Transverse colon (tissue), 4 donors: ENCODE data around the gene LMAN2L. TPM values are rescaled to one million over a fixed set of nuclear protein-coding genes. Genes with fewer than 3 reads are reported as not detected.

ENCODE experiments used
- DNase-seq: peaks from one replicate; pipeline ENCODE4 v3.0.0-alpha.2; 2019
- H3K27ac ChIP-seq, 4 donors: fragments of 200-600 bp; sonication (generic); 2 replicates each; pipeline ENCODE4 v1.5.1; 2016 to 2018; ENCODE audit warnings: inconsistent platforms in 4 of 4
- H3K27me3 ChIP-seq: fragments of 200-600 bp; sonication (generic); 2 replicates; pipeline ENCODE4 v1.5.1; 2017; ENCODE audit warnings: inconsistent platforms
- H3K36me3 ChIP-seq, 4 donors: fragments of 200-600 bp; sonication (generic); 2 replicates each; pipeline ENCODE4 v1.5.1; 2017 to 2019; ENCODE audit warnings: inconsistent platforms in 4 of 4
- H3K4me1 ChIP-seq, 4 donors: fragments of 200-600 bp; sonication (generic); 2 replicates each; pipeline ENCODE4 v1.5.1; 2017 to 2020; ENCODE audit warnings: inconsistent platforms in 4 of 4
- H3K4me3 ChIP-seq, 4 donors: fragments of 200-600 bp; sonication (generic); 1 replicate in 1 of 4; 2 replicates in 3 of 4; pipeline versions ENCODE4 v1.5.1 to v1.6.1; 2017 to 2019; ENCODE audit warnings: inconsistent platforms in 4 of 4
- H3K9me3 ChIP-seq, 2 donors: fragments of 200-600 bp; sonication (generic); 2 replicates each; pipeline ENCODE4 v1.5.1; 2017 to 2019; ENCODE audit warnings: inconsistent platforms in 2 of 2
- CTCF ChIP-seq, 5 experiments: fragments of 200-600 bp in 3 of 5; fragments of 450-650 bp in 2 of 5; sonication (generic) in 3 of 5; IDR thresholded peaks; 1 replicate in 2 of 5; 2 replicates in 3 of 5; pipeline ENCODE4 v1.5.1; 2016 to 2017; ENCODE audit warnings: antibody characterized with exemption in 5 of 5, inconsistent platforms in 3 of 5, mild to moderate bottlenecking in 2 of 5, moderate library complexity in 1 of 5
- EP300 ChIP-seq: sonication (generic); formaldehyde crosslinking; IDR thresholded peaks from one replicate; pipeline ENCODE4 v1.6.1; 2017; ENCODE audit warnings: antibody characterized with exemption, low read depth
- POLR2A ChIP-seq: fragments of 450-650 bp; IDR thresholded peaks from one replicate; pipeline ENCODE4 v1.6.1; 2016; ENCODE audit warnings: antibody characterized with exemption, mild to moderate bottlenecking, moderate library complexity
- POLR2AphosphoS5 ChIP-seq, 3 donors: sonication (generic); formaldehyde crosslinking; IDR thresholded peaks; one replicate each; pipeline ENCODE4 v1.6.1; 2016; ENCODE audit warnings: antibody characterized with exemption in 3 of 3
- WGBS, 2 donors: methylation state at CpG; one replicate each; pipeline ENCODE4 v1.1.5; 2018; ENCODE audit warnings: low coverage in 1 of 2; 5-methylcytosine and 5-hydroxymethylcytosine counted together
- in situ Hi-C, 4 donors: fragments of 200-750 bp; cut with MboI; loops; one replicate each; pipeline versions ENCODE4 v1.15.0 to v1.15.1; 2017; ENCODE audit warnings: low sequenced_read_pairs in 3 of 4, low pct_ligation_motif_present in 1 of 4, low pct_unique_long_range_greater_than_20kb in 1 of 4
- intact Hi-C: fragments of 100-400 bp; cut with DNase I; formaldehyde crosslinking; loops from one replicate; pipeline ENCODE4 v1.15.1; 2023; ENCODE audit warnings: low total_unique reads
- total RNA-seq, 4 donors: library from RNA; depleted of rRNA; stranded (reverse); fragments of >200 nt; gene quantifications; one replicate each; pipeline ENCODE4 v1.1.0, GENCODE V29; 2016

LMAN2L gene
- total RNA-seq, 4 donors from 2014 or later = 16.7 to 27.3 (median 19.0) TPM

- 74% methylated on average over 4 of the region's 4 CpGs; no CpG with 5 or more reads in 1 of the 2 donors for WGBS, 2 donors
- in situ Hi-C loops (no loop called here), intact Hi-C loops (loop anchor here (10.0 kb wide), 1 partner anchor 205 kb away; no protein-coding TSS in a partner anchor)
- Histone ChIP-seq H3K27me3 (no peaks in the 10 kb centered on the region), H3K27ac (peak overlapping the region; percentile 84 to 89 (median 88)), H3K9me3 (no peaks in the 10 kb centered on the region), H3K36me3 (no peaks in the 10 kb centered on the region), H3K4me3 (no peak overlapping the region), H3K4me1 (peaks cover 6 to 53% (median 41%) of the 10 kb centered on the region in 4 donors)
- TF ChIP-seq EP300 (no peak), POLR2AphosphoS5 (IDR thresholded peaks at IDR 0.05) (no peak), CTCF (IDR thresholded peaks at IDR 0.05) (no peak), POLR2A (no peak)
- DNase-seq = peak; percentile 61
Observed at GRCh38 chr2:96759548-96759947, 19.7 kb upstream of the LMAN2L start.

- Histone ChIP-seq H3K4me1 (peaks cover 6 to 47% (median 36%) of the 10 kb centered on the region in 4 donors), H3K36me3 (no peaks in the 10 kb centered on the region), H3K9me3 (no peaks in the 10 kb centered on the region), H3K4me3 (no peak overlapping the region), H3K27ac (peak overlapping the region; percentile 84 to 89 (median 88)), H3K27me3 (no peaks in the 10 kb centered on the region)
- intact Hi-C loops (loop anchor here (10.0 kb wide), 1 partner anchor 206 kb away; no protein-coding TSS in a partner anchor), in situ Hi-C loops (no loop called here)
- WGBS, 2 donors = 62 to 65% methylated on average over 2 to 3 of the region's 3 CpGs
- no peak for DNase-seq
- TF ChIP-seq CTCF (IDR thresholded peaks at IDR 0.05) = no peak
- TF ChIP-seq EP300 = no peak
- no peak for TF ChIP-seq POLR2AphosphoS5 (IDR thresholded peaks at IDR 0.05)
- TF ChIP-seq POLR2A = no peak
Observed at GRCh38 chr2:96758987-96759386, 19.1 kb upstream of the LMAN2L start.

GRCh38 chr2:96757477-96757860 lies 17.6 kb upstream of the LMAN2L start:
- Histone ChIP-seq H3K36me3 (no peaks in the 10 kb centered on the region), H3K4me3 (no peak overlapping the region), H3K4me1 (peaks cover 6 to 32% (median 24%) of the 10 kb centered on the region in 4 donors), H3K9me3 (no peaks in the 10 kb centered on the region), H3K27me3 (no peaks in the 10 kb centered on the region), H3K27ac (no peak overlapping the region)
- intact Hi-C loops (loop anchor here (10.0 kb wide), 1 partner anchor 207 kb away; no protein-coding TSS in a partner anchor), in situ Hi-C loops (no loop called here)
- no peak for TF ChIP-seq CTCF (IDR thresholded peaks at IDR 0.05)
- TF ChIP-seq POLR2A = no peak
- TF ChIP-seq POLR2AphosphoS5 (IDR thresholded peaks at IDR 0.05) = no peak
- TF ChIP-seq EP300 = no peak
- WGBS, 2 donors = 93% methylated on average over 5 of the region's 6 CpGs; no CpG with 5 or more reads in 1 of the 2 donors
- no peak for DNase-seq

- Histone ChIP-seq H3K27ac (no peak overlapping the region), H3K9me3 (no peaks in the 10 kb centered on the region), H3K4me3 (no peak overlapping the region), H3K27me3 (no peaks in the 10 kb centered on the region), H3K4me1 (peaks cover 6 to 27% (median 20%) of the 10 kb centered on the region in 4 donors), H3K36me3 (no peaks in the 10 kb centered on the region)
- intact Hi-C loops (loop anchor here (10.0 kb wide), 1 partner anchor 208 kb away; no protein-coding TSS in a partner anchor), in situ Hi-C loops (no loop called here)
- DNase-seq = no peak
- TF ChIP-seq POLR2A (no peak), CTCF (IDR thresholded peaks at IDR 0.05) (no peak), EP300 (no peak), POLR2AphosphoS5 (IDR thresholded peaks at IDR 0.05) (no peak)
- 57 to 89% methylated on average over 1 to 5 of the region's 5 CpGs for WGBS, 2 donors
Observed at GRCh38 chr2:96756788-96757476, 17.1 kb upstream of the LMAN2L start.
